HG03280 (cell line): ENCODE measurements around the gene DHX8.

Experiments used
- ATAC-seq: cut with Tn5 transposase; IDR thresholded peaks from one replicate; pipeline ENCODE4 v1.9.1; 2021; ENCODE audit warnings: mild to moderate bottlenecking, moderate library complexity; ENCODE audit not compliant: unreplicated experiment

The DHX8 gene

GRCh38 chr17:43572368-43572980 lies 88.7 kb downstream of the DHX8 start:
- ATAC-seq: no peak

- no peak for ATAC-seq
These were observed 90.0 kb downstream of the DHX8 start for GRCh38 chr17:43573579-43574321.

- no peak for ATAC-seq
These were observed 90.6 kb downstream of the DHX8 start for GRCh38 chr17:43574348-43574747.

- no peak for ATAC-seq
These were observed 91.2 kb downstream of the DHX8 start for GRCh38 chr17:43574896-43575525.
